Measurements from ENCODE around the gene LAPTM5. TPM values are rescaled to one million over a fixed set of nuclear protein-coding genes. Genes with fewer than 3 reads are reported as not detected.

Gene LAPTM5
- polyA plus RNA-seq, 3 donors from 2014 or later: 464 to 744 (median 541) TPM

DNA sequence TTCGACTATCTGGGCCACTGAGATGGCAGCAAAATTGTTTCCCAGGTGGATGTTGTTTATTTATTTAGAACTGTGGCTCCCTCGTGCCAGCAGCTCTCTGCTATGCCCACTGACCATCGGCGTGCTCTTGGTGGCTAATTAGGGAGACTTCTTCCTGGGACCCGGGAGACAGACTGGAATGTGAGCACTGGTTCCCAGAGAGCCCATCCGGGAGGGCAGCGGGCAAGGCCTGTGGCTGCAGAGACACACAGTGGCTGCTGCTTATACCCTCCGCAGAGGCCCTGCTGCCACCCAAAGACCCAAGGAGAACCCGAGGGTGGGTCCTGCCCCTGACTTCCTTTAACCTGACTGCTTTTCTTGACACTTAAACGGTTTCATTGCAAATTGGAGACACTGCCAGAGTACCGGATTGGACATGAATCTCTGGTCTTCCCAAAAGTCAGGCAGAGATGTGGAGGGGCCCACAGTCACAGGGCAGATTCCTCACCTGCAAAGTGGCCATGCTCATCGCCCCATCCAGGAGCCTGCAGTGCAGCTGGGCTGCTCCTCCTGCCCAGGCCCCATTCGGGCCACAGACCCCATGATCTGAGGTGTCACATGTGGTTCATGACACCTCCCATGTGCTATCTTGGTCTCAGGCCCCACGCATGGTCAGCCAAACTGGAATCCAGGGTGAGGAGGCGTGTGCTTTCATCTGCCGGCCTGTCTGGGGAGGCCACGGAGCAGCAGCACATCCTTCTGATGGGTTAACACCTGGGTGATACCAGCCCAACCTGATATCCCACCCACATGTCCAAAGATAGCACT is 28.5 kb downstream of the LAPTM5 start:
- peaks cover 0 to 9% (median 5%) of the 10 kb centered on the region in 3 donors for H3K27me3 Mint-ChIP-seq (ENCODE audit: low read depth in 3 of 3)
- peak overlapping the region; percentile 23 to 77 (median 66) for H3K27ac Mint-ChIP-seq
- peak in 2 of 3 donors; percentile 24 to 40 for DNase-seq
- no peaks in the 10 kb centered on the region for H3K9me3 Mint-ChIP-seq
- peak overlapping the region; percentile 19 to 64 (median 33) for H3K4me3 Mint-ChIP-seq
- H3K4me1 Mint-ChIP-seq: peaks cover 41 to 48% of the 10 kb centered on the region in 2 donors
- H3K36me3 Mint-ChIP-seq: peaks cover 0 to 14% (median 6%) of the 10 kb centered on the region in 3 donors

DNA sequence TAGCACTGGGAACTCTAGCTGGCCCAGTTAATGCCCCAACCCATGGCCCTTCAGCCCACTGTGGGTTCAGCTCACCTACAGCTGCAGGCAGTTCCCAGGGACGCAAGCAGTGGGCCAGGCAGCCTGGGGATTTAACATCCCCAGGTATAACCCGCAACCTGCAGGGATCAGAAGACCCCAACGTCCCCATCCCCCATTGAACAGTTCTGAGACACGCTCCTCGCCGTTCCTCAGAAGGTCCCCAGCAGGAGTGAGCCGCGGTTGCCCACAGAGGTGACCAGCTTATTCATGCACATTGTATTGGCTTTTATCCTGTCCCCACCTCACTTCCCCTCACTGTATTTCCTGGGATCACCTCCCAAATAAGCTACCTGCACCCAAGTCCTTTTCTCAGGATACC is 29.2 kb downstream of the LAPTM5 start:
- DNase-seq: no peak
- H3K27me3 Mint-ChIP-seq (ENCODE audit: low read depth in 3 of 3): peaks cover 0 to 9% (median 5%) of the 10 kb centered on the region in 3 donors
- no peaks in the 10 kb centered on the region for H3K9me3 Mint-ChIP-seq
- H3K4me1 Mint-ChIP-seq: peaks cover 41 to 48% of the 10 kb centered on the region in 2 donors
- peaks cover 0 to 11% (median 6%) of the 10 kb centered on the region in 3 donors for H3K36me3 Mint-ChIP-seq
- H3K27ac Mint-ChIP-seq: peak overlapping the region in 3 of 6 donors; percentile 62 to 77 (median 77)
- no peak overlapping the region for H3K4me3 Mint-ChIP-seq

GRCh38 chr1:30727824-30728223 is 29.8 kb downstream of the LAPTM5 start:
- H3K36me3 Mint-ChIP-seq: peaks cover 0 to 8% (median 5%) of the 10 kb centered on the region in 3 donors
- H3K4me3 Mint-ChIP-seq: no peak overlapping the region
- peaks cover 41 to 48% of the 10 kb centered on the region in 2 donors for H3K4me1 Mint-ChIP-seq
- peaks cover 0 to 9% (median 5%) of the 10 kb centered on the region in 3 donors for H3K27me3 Mint-ChIP-seq (ENCODE audit: low read depth in 3 of 3)
- peak overlapping the region in 2 of 6 donors; percentile 2 to 26 for H3K27ac Mint-ChIP-seq
- no peaks in the 10 kb centered on the region for H3K9me3 Mint-ChIP-seq
- no peak for DNase-seq

DNA sequence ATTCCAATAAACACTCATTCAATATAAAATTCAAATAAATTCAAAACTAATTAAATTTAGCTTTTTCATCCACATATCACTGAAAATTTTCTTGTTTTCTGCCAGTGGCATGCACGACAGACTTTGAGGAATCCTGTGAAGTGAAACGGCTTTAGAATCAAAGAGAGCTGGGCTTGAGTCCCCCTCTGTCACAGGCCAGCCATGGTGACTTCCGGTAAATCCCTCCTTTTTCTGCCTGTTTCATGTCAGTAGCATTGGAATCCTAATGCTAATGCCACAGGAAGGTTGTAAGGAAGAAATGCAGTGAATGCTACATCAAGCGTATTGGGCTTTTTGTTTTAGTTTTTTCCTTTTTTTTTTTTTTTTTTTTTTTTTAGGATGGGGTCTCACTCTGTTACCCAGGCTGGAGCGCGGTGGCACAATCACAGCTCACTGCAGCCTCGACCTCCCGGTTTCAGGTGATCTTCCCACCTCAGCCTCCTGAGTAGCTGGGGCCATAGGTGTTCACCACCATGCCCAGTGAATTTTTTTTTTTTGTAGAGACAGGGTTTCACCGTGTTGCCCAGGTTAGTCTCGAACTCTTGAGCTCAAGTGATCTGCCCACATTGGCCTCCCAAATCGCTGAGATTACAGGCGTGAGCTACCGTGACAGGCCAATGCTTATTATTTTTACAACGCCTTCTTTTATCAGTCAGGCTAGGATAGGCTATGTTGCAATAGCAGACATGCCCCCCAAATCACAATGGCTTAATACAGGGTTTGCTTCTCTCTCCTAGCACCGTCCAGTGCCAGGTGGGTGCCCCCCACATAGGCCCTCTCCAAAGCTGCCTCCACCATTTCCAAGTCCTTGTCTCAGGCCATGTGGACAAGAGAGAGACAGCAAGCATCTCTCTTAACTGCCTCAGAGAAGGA is 30.5 kb downstream of the LAPTM5 start:
- Mint-ChIP-seq H3K9me3 (no peaks in the 10 kb centered on the region), H3K4me1 (peaks cover 41 to 42% of the 10 kb centered on the region in 2 donors), H3K27me3 (ENCODE audit: low read depth in 3 of 3) (peaks cover 0 to 9% (median 2%) of the 10 kb centered on the region in 3 donors), H3K36me3 (peaks cover 0 to 6% (median 0%) of the 10 kb centered on the region in 3 donors), H3K4me3 (no peak overlapping the region), H3K27ac (peak overlapping the region in 2 of 6 donors; percentile 2 to 10)
- DNase-seq: no peak

DNA sequence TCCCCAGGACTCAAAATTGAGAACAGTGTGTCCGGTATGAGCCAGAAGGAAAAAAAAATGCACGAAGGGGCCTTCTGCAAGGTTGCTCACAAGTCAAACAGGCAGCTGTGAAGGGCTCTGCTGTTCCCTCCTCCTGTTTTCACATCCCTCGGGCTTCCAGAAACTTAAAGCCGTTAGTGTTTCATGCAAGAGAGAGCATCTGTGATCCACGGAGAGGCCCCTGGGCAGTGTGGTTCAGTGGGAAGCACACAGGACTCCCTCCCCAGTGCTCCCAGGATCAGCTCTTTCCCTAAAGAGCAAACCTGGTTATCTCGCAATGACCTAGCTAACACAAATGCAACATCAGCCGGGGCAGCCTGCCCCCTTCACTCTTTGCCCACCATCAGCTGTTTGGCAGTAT is 31.3 kb downstream of the LAPTM5 start:
- Mint-ChIP-seq H3K27ac (no peak overlapping the region), H3K27me3 (ENCODE audit: low read depth in 3 of 3) (peaks cover 0 to 4% (median 2%) of the 10 kb centered on the region in 3 donors), H3K4me3 (no peak overlapping the region), H3K36me3 (peaks cover 0 to 6% (median 0%) of the 10 kb centered on the region in 3 donors), H3K9me3 (no peaks in the 10 kb centered on the region), H3K4me1 (peaks cover 34% of the 10 kb centered on the region in 2 donors)
- DNase-seq: no peak

DNA sequence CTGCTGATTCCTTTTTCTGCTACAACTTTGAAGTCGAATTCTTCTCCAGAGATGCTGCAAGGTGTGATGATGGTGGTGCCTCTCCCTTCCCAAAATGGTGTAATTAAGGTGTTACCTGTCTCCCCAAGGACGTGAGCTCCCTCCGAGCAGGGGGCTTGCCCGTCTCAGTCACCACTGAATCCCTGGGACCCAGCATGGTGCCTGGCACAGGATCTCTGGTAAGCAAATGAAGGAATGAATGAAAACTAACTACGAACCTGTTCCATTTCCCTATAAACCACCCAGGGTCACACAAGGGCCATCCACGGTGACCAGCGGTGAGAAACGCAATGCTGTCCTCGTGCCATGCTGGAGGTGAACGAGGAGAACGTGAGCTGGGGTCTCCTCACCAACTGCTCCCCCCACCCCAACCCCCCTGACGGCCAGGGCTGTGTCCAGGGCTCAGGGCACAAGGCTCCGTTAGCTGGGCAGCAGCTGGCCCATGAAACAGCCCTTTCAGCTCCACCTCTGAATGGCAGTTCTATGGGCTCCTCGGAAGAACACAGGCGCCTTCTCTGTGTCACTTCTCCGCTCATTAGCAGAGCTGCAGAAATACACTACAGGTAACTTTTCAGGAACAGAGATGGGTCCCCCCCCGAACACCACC is 32.0 kb downstream of the LAPTM5 start:
- peaks cover 0 to 8% (median 0%) of the 10 kb centered on the region in 3 donors for H3K27me3 Mint-ChIP-seq (ENCODE audit: low read depth in 3 of 3)
- no peak for DNase-seq
- no peak overlapping the region for H3K27ac Mint-ChIP-seq
- peaks cover 27 to 28% of the 10 kb centered on the region in 2 donors for H3K4me1 Mint-ChIP-seq
- no peak overlapping the region for H3K4me3 Mint-ChIP-seq
- H3K36me3 Mint-ChIP-seq: peaks cover 0 to 6% (median 0%) of the 10 kb centered on the region in 3 donors
- H3K9me3 Mint-ChIP-seq: no peaks in the 10 kb centered on the region

GRCh38 chr1:30724655-30725421 is 32.7 kb downstream of the LAPTM5 start:
- Mint-ChIP-seq H3K36me3 (peaks cover 0 to 6% (median 0%) of the 10 kb centered on the region in 3 donors), H3K27ac (peak overlapping the region in 1 of 6 donors; percentile 3), H3K9me3 (no peaks in the 10 kb centered on the region), H3K4me1 (peaks cover 22% of the 10 kb centered on the region in 2 donors), H3K27me3 (ENCODE audit: low read depth in 3 of 3) (peaks cover 0 to 8% (median 0%) of the 10 kb centered on the region in 3 donors), H3K4me3 (no peak overlapping the region)
- no peak for DNase-seq

- Mint-ChIP-seq H3K4me3 (no peak overlapping the region), H3K4me1 (peaks cover 21 to 22% of the 10 kb centered on the region in 2 donors), H3K27me3 (ENCODE audit: low read depth in 3 of 3) (peaks cover 0 to 4% (median 4%) of the 10 kb centered on the region in 3 donors), H3K9me3 (no peaks in the 10 kb centered on the region), H3K27ac (peak overlapping the region in 2 of 6 donors; percentile 68 to 72), H3K36me3 (peaks cover 0 to 6% (median 0%) of the 10 kb centered on the region in 3 donors)
- no peak for DNase-seq
These were observed 33.4 kb downstream of the LAPTM5 start for GRCh38 chr1:30724175-30724574.

GRCh38 chr1:30723331-30723755 is 34.2 kb downstream of the LAPTM5 start, which contains the start of gene MATN1:
MATN1 (minus strand) TSS chr1:30723585; CDS start chr1:30723551, 34 bp downstream.
- peak within 1 kb of the TSS in 2 of 6 donors; percentile 68 to 72 for H3K27ac Mint-ChIP-seq
- peaks cover 0 to 6% (median 0%) of the 10 kb centered on the region in 3 donors for H3K36me3 Mint-ChIP-seq
- DNase-seq: no peak
- H3K4me3 Mint-ChIP-seq: no peak within 1 kb of the TSS
- H3K9me3 Mint-ChIP-seq: no peaks in the 10 kb centered on the region
- peaks cover 12 to 13% of the 10 kb centered on the region in 2 donors for H3K4me1 Mint-ChIP-seq
- peaks cover 0 to 7% (median 6%) of the 10 kb centered on the region in 3 donors for H3K27me3 Mint-ChIP-seq (ENCODE audit: low read depth in 3 of 3)

DNA sequence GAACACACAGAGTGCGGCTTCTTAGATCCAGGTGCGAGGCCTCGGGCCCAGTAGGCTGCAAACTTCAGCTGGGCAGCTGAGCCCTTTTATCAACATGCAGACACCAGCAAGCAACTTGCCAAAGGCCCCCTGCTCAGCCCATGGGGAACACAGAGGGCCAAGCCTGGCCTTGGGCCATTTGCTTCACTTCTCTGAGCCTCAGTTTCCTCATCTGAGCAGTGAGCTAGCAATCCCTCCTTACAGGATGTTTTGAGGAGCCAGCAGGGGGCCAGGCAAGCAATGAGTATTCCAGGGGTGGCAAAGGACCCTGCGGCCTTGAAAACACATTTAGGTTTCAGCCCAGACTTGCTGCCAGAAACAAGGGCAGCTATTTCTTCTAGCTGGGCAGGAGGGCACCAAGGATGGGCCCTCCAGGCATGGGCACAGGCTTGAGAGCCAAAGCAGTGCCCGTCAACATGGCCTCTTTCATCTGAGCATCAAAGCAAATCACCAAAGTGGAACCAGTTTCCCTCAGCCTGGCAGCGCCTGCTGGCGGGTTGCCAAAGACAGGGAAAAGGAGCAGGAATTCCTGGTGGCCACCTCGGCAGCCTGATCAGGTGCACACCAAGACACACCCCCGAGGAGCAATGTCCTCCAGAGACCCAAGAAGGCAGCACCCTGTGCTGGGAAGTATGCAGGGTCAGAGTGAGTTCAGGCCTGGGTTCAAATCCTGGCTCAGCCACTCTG is 35.6 kb downstream of the LAPTM5 start:
- Mint-ChIP-seq H3K4me3 (no peak overlapping the region), H3K27me3 (ENCODE audit: low read depth in 3 of 3) (peaks cover 5 to 12% (median 11%) of the 10 kb centered on the region in 3 donors), H3K36me3 (peaks cover 0 to 6% (median 0%) of the 10 kb centered on the region in 3 donors), H3K9me3 (no peaks in the 10 kb centered on the region), H3K4me1 (peaks cover 12 to 16% of the 10 kb centered on the region in 2 donors), H3K27ac (no peak overlapping the region)
- no peak for DNase-seq

- H3K36me3 Mint-ChIP-seq: peaks cover 0 to 6% (median 0%) of the 10 kb centered on the region in 3 donors
- H3K4me1 Mint-ChIP-seq: peaks cover 12 to 22% of the 10 kb centered on the region in 2 donors
- no peak for DNase-seq
- no peak overlapping the region for H3K27ac Mint-ChIP-seq
- H3K9me3 Mint-ChIP-seq: no peaks in the 10 kb centered on the region
- H3K27me3 Mint-ChIP-seq (ENCODE audit: low read depth in 3 of 3): peaks cover 5 to 12% (median 11%) of the 10 kb centered on the region in 3 donors
- no peak overlapping the region for H3K4me3 Mint-ChIP-seq
These were observed 36.2 kb downstream of the LAPTM5 start for GRCh38 chr1:30721341-30721793.

Data from immature natural killer cell (primary cell).